Activated naive CD8-positive, alpha-beta T cell (primary cell): ENCODE results near the gene HARS1.
A peak's percentile ranks its signal among the peaks of the same experiment; 100 is the strongest.
"Not testable (repeated sequence)": the region's sequence is repeated elsewhere in the genome, so short reads cannot be mapped to it uniquely, and the experiment has no call there.

Experiments used
- H3K27ac Mint-ChIP-seq: one replicate; pipeline ENCODE4 v1.8.0; 2021; ENCODE audit warnings: mixed read lengths
- H3K27me3 Mint-ChIP-seq: one replicate; pipeline ENCODE4 v1.8.0; 2021; ENCODE audit warnings: mixed read lengths
- H3K36me3 Mint-ChIP-seq: one replicate; pipeline ENCODE4 v1.8.0; 2021; ENCODE audit warnings: mixed read lengths
- H3K4me1 Mint-ChIP-seq: one replicate; pipeline ENCODE4 v1.8.0; 2021; ENCODE audit warnings: low read depth, mixed read lengths
- H3K4me3 Mint-ChIP-seq: one replicate; pipeline ENCODE4 v1.8.0; 2021; ENCODE audit warnings: mild to moderate bottlenecking, mixed read lengths
- H3K9me3 Mint-ChIP-seq: one replicate; pipeline ENCODE4 v1.8.0; 2021; ENCODE audit warnings: low read depth, mixed read lengths

The HARS1 gene

GRCh38 chr5:140700177-140701144, 9.3 kb upstream of the HARS1 start, which contains the start of gene ZMAT2:
Gene ZMAT2 (plus strand): TSS chr5:140700447. CDS start chr5:140700461, 14 bp downstream.
- H3K36me3 Mint-ChIP-seq: peaks cover 16% of the 10 kb centered on the region
- peaks cover 25% of the 10 kb centered on the region for H3K4me1 Mint-ChIP-seq
- peak within 1 kb of the TSS; percentile 96 for H3K4me3 Mint-ChIP-seq
- H3K27me3 Mint-ChIP-seq: no peaks in the 10 kb centered on the region
- no peaks in the 10 kb centered on the region for H3K9me3 Mint-ChIP-seq
- H3K27ac Mint-ChIP-seq: peak within 1 kb of the TSS; percentile 87

GRCh38 chr5:140696891-140697492, 5.8 kb upstream of the HARS1 start:
- no peak overlapping the region for H3K4me3 Mint-ChIP-seq
- no peak overlapping the region for H3K27ac Mint-ChIP-seq
- H3K4me1 Mint-ChIP-seq: peaks cover 30% of the 10 kb centered on the region
- peaks cover 13% of the 10 kb centered on the region for H3K36me3 Mint-ChIP-seq
- no peaks in the 10 kb centered on the region for H3K9me3 Mint-ChIP-seq
- no peaks in the 10 kb centered on the region for H3K27me3 Mint-ChIP-seq

GRCh38 chr5:140694276-140694675, 3.1 kb upstream of the HARS1 start:
- Mint-ChIP-seq H3K36me3 (peaks cover 10% of the 10 kb centered on the region), H3K9me3 (no peaks in the 10 kb centered on the region)

GRCh38 chr5:140690376-140690932, 716 bp downstream of the HARS1 start:
- H3K36me3 Mint-ChIP-seq: peaks cover 4% of the 10 kb centered on the region
- peaks cover 44% of the 10 kb centered on the region for H3K4me1 Mint-ChIP-seq
- no peaks in the 10 kb centered on the region for H3K27me3 Mint-ChIP-seq
- H3K27ac Mint-ChIP-seq: peak overlapping the region; percentile 99
- H3K9me3 Mint-ChIP-seq: no peaks in the 10 kb centered on the region
- peak overlapping the region; percentile 100 for H3K4me3 Mint-ChIP-seq

More at GRCh38 chr5:140694276-140694675, 3.1 kb upstream of the HARS1 start:
- Mint-ChIP-seq H3K27me3 (no peaks in the 10 kb centered on the region), H3K4me1 (peaks cover 30% of the 10 kb centered on the region), H3K27ac (no peak overlapping the region), H3K4me3 (no peak overlapping the region)

DNA sequence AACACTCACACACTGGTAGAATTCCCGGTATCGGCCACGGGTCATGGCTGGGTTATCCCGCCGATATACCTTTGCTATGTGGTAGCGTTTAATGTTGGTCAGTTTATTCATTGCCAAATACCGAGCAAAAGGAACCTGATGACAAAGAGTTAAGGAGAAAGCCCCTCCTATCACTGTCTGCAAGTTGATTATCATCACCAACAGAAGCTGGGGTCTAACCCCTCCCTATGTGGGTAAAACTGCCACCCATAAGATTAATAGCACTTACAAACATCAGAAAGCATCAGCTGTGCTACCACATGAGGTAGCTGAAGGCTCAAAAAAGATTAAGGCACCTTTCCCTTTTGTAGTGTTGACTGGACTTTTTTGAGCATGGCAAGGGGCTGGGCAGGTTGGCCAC, 12.2 kb downstream of the HARS1 start:
- Mint-ChIP-seq H3K27ac (no peak overlapping the region), H3K9me3 (no peaks in the 10 kb centered on the region), H3K4me3 (no peak overlapping the region), H3K36me3 (peaks cover 9% of the 10 kb centered on the region), H3K4me1 (peaks cover 4% of the 10 kb centered on the region), H3K27me3 (no peaks in the 10 kb centered on the region)

DNA sequence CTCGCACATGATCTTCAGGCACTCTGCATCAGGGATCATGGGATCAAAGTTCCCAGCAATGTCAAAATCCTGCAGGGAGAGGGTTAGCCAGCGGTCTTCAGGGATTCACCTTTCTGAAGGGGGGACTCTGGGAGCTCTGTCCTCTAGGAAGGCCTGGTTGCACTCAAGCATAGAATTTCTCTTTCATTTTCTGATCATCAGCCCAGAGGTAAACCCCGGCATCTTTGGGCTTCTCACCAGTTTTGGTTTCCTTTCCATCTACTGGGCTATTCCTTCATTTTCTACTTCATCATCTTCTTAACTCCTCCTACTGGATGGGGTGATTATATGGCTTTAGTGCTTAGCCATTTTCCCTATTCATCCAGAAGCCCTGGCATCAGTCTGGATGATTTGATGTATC, 13.2 kb downstream of the HARS1 start:
- Mint-ChIP-seq H3K27ac (peak overlapping the region; percentile 68), H3K27me3 (no peaks in the 10 kb centered on the region), H3K9me3 (no peaks in the 10 kb centered on the region), H3K36me3 (peaks cover 8% of the 10 kb centered on the region), H3K4me1 (peaks cover 4% of the 10 kb centered on the region), H3K4me3 (no peak overlapping the region)

DNA sequence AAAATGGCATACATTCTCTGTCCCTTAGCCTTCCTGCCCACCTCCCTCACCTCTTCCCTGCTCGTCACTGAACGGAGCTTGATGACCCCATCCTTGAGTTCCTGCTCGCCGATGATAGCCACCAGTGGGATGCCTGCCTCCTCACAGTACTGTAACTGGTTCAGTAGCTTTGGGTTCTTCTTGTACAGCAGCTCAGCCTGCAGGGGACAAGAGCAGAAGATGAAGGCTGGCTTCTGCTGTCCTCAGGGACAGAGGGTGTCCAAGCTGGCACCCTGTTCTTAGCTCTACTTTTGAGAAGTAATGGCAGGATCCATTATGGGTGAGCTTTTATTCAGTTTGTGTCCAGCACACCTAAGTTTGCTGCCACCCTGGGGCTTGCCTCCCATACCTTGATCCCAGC, 16.5 kb downstream of the HARS1 start:
- Mint-ChIP-seq H3K4me3 (no peak overlapping the region), H3K36me3 (peaks cover 6% of the 10 kb centered on the region), H3K9me3 (no peaks in the 10 kb centered on the region), H3K27me3 (no peaks in the 10 kb centered on the region), H3K27ac (no peak overlapping the region), H3K4me1 (peaks cover 4% of the 10 kb centered on the region)

DNA sequence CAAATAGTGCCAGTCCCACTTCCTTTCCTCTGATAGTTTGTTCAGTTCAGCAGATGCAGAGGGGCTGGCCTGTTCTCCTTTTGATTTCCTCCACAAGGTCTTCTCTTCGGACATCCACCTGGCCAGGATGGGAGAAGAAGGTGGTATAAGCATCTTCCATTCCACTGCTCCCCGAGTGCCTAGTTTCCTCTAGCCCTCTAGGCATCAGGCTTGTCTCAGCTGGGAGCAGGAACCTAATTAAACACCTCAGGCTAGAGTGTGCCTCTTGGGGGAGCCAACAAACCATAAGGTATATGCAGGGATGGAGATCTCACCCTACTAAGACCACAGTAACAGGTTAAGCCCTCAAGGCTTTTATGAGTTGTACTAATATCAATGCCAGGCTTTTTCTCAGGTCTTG, 17.0 kb downstream of the HARS1 start:
- H3K27me3 Mint-ChIP-seq: no peaks in the 10 kb centered on the region
- peaks cover 4% of the 10 kb centered on the region for H3K4me1 Mint-ChIP-seq
- no peak overlapping the region for H3K4me3 Mint-ChIP-seq
- no peaks in the 10 kb centered on the region for H3K9me3 Mint-ChIP-seq
- no peak overlapping the region for H3K27ac Mint-ChIP-seq
- H3K36me3 Mint-ChIP-seq: peaks cover 6% of the 10 kb centered on the region

DNA sequence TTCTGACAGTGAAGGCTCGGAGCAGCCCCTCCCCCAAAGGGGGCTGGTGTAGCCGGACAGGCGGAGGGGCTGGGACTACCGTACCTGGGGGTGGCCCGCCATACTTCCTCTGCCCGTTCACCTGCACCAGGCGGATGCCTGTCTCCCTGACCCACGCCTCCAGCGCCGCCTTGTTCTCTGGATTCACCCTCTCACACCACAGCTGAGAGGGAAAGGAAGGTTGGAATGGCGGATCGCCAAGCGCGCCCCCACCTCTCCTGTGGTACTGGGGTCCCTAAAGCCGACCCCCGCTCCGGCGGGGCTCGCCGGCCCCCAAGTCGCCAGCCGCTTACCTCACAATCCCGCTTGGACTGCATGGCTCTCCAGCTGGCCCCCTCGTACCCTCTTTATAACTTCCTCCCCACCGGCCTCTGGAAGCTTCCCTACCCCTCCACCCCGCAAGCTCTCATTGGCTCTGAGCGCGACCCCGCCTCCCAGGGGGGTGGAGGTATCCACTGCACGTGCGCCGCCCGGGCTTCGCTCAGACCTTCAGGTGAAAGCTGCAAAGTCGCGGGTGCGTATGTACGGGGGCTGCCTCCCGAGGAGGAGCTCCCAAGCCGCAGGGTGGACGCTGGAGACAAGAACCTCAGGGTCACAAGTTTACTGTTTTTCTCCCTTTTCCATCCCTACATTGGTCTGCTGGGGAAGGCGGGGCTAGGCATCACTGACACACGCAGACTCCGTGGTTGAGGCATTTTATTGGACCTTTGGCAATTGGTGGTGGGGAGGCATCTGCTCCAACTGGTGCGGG, 17.8 kb downstream of the HARS1 start, which contains the start of gene DND1:
Gene DND1 (minus strand): TSS at position 390 of the 790 bp plus-strand sequence. CDS start 34 bp downstream, at position 356.
- no peak within 1 kb of the TSS for H3K4me3 Mint-ChIP-seq
- H3K36me3 Mint-ChIP-seq: peaks cover 6% of the 10 kb centered on the region
- H3K27me3 Mint-ChIP-seq: no peaks in the 10 kb centered on the region
- H3K27ac Mint-ChIP-seq: no peak within 1 kb of the TSS
- peaks cover 4% of the 10 kb centered on the region for H3K4me1 Mint-ChIP-seq
- no peaks in the 10 kb centered on the region for H3K9me3 Mint-ChIP-seq

DNA sequence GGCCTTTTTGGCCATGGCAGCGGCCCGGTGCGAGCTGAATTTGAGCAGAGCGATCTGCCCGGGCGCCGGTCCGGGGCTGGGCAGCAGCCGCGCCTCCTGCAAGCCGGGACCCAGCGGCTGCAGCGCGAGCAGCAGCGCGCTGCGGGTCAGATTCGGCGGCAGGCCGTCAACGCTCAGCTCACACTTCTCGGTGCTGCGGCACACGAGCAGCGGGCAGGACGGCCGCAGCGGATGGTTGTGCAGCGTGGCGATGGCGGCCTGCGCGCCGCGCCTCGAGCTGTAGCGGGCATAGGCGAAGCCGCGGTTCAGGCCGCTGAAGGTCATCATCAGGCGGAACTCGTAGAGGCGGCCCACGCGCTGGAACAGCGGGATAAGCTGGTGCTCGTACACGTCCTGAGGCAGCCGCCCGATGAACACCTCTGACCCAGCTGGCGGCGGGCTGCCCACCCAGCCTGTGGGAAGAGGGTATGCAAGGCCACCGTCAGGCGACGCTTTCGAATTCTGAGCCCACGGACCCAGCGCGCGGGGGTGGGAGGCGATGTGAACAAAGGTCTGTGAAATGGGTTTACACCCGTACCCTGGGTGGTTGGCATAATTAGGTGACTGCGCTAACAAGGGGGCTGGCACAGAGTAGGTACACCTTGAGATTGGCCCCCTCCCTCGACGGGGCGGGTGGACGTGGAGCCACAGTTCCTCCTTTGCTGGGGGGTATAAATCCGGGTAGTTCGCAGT, 18.5 kb downstream of the HARS1 start:
- Mint-ChIP-seq H3K4me1 (peaks cover 11% of the 10 kb centered on the region), H3K27ac (no peak overlapping the region), H3K27me3 (no peaks in the 10 kb centered on the region), H3K9me3 (no peaks in the 10 kb centered on the region), H3K36me3 (peaks cover 9% of the 10 kb centered on the region), H3K4me3 (no peak overlapping the region)

DNA sequence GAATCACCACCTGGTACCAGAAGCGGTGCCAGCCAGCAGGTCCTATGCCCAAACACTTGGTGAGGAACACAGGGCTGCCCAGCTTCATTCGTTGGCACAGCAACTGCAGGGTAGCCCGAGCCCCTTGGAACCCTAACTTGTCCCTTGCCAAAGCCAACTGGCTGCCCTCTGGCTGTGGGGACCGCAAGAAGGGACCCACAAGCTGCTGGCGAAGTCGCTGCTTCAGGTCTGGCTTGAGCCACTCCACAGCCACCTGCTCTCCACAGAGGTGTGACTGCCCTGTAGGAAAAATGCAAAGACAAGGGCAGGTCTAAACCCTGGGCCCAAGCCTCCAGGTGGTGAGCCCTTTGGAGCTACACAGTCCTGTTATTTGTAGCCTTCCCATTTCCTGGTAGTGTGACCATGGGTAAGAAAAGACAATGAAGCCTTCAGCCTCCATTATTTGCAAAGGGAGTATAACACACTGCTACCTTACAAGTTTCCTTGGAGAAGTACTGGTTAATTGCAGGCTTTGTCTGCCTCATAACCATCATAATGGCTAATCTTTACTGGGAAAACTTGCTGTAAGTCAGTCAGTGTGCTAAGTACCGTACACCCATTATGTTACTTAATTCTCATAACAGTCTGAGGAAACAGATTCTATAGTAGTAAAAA, 19.6 kb downstream of the HARS1 start:
- Mint-ChIP-seq H3K4me3 (no peak overlapping the region), H3K9me3 (no peaks in the 10 kb centered on the region), H3K27me3 (no peaks in the 10 kb centered on the region), H3K4me1 (peaks cover 21% of the 10 kb centered on the region), H3K27ac (no peak overlapping the region), H3K36me3 (peaks cover 14% of the 10 kb centered on the region)

DNA sequence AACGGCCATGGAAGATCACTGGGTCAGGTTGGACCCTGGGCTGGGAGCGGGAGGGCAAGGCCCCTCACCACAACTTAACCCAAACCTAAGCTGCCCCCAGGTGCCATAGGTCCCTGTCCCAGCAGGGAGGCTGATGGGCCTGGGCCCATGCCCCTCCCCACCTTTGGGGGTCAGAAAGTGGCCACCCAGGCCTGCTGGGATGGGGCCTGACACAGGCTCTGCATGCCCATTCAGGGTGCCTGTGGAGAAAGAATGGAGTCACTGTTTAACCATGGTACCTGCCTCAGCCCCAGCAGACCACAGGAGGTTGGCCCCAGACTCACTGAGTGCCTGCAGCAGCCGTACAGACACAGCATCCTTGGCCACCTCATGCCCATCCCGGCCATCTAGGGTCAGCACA, 20.1 kb downstream of the HARS1 start:
- peaks cover 17% of the 10 kb centered on the region for H3K36me3 Mint-ChIP-seq
- H3K4me1 Mint-ChIP-seq: peaks cover 25% of the 10 kb centered on the region
- H3K4me3 Mint-ChIP-seq, H3K27me3 Mint-ChIP-seq, H3K27ac Mint-ChIP-seq, H3K9me3 Mint-ChIP-seq: not testable (repeated sequence)

DNA sequence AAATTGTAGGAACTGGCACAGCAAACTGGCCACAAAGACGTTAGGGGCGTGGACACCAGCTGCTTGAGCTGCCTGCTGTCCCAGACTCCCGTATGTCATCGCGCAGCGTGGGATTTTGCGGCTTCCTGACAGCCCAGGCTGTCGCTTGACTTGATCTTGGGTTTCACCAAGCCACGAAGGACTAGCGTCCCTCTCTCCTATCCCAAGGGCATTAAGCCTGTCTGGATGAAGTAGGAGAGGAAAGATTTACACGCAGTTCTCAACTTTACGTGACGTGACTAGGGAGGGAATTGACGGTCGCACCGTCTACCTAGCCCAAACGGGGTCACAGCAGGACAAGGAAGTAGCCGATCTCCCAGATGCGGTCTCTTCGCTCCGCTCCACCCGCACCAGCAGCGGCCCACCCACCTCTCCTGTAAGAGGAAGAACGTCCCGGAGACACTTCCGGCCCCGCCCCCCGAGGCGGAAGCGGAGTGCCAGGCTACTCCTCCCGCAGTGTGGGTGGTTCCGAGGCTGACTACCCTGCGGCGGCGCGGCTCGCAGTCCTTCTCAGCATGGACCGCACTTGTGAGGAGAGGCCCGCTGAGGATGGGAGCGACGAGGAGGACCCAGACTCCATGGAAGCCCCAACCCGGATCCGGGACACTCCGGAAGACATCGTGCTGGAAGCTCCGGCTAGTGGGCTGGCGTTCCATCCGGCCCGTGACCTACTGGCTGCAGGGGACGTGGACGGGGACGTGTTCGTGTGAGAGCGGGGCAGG, 26.6 kb downstream of the HARS1 start, which contains the start of gene WDR55:
Gene WDR55 (plus strand): TSS at position 546 of the 761 bp plus-strand sequence. CDS start 9 bp downstream, at position 555.
- Mint-ChIP-seq H3K27me3 (no peaks in the 10 kb centered on the region), H3K36me3 (peaks cover 15% of the 10 kb centered on the region), H3K9me3 (no peaks in the 10 kb centered on the region), H3K4me3 (peak within 1 kb of the TSS; percentile 98), H3K4me1 (peaks cover 37% of the 10 kb centered on the region), H3K27ac (peak within 1 kb of the TSS; percentile 95)
